ENCODE results near the gene SETD3. TPM values are rescaled to one million over a fixed set of nuclear protein-coding genes. Genes with fewer than 3 reads are reported as not detected.

SETD3 gene
- total and polyA plus RNA-seq, 2 donors = 39.0 to 83.6 TPM

DNA sequence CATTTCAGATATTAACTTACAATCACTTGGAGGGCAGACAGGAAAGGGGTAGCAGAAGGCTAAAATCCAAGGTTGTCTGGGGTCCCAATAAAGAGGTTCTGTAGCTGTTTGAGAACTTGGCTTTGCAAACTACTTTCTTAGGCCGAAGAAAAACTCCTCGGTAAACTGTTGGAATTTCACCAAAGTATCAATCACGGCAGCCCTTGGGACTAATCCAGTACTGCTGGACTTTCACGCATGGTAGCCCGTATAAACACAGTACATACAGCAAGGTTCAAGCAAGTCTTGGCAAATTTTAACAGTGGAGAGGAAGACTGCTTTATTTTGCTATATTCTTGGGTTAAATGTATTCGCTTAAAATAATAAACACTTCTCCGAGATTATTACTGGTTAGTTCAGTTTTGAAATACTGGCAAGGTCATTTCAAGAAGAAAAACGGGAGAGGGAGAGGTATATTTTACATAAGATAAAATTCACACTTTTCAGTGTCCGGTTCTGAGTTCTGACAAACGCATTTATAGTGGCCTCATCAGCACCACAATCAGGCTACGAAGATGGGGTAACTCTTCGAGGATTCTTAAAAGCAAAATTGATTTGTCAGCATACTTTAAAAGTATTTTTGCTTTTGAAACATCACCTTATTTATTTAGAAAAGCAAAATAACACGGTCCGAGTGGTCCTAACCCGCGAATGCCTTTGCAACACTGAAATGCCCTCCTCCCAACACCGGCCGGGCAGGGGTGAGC is 1.3 kb downstream of the SETD3 start:
- H3K4me3 ChIP-seq (ENCODE audit: low read length in 2 of 2) = peak overlapping the region; percentile 68
- DNase-seq (ENCODE audit: low read depth in 6 of 9, low spot score in 9 of 9) = peak in 1 of 9 donors; percentile 5
- H3K27ac ChIP-seq (ENCODE audit: low read depth in 1 of 2, low read length in 1 of 2) = peak overlapping the region in 1 of 2 donors; percentile 44
- H3K27me3 ChIP-seq (ENCODE audit: control insufficient read depth in 2 of 2, insufficient read depth in 1 of 2, low read length in 1 of 2) = no peaks in the 10 kb centered on the region
- WGBS = 30% methylated on average over 18 of the region's 18 CpGs
- peaks cover 6 to 12% of the 10 kb centered on the region in 2 donors for H3K4me1 ChIP-seq (ENCODE audit: control insufficient read depth in 2 of 2, insufficient read depth in 2 of 2, low read length in 2 of 2)
- no peaks in the 10 kb centered on the region for H3K36me3 ChIP-seq (ENCODE audit: control insufficient read depth in 2 of 2, insufficient read depth in 2 of 2, low read length in 1 of 2)
- no peaks in the 10 kb centered on the region for H3K9me3 ChIP-seq (ENCODE audit: control insufficient read depth in 2 of 2, insufficient read depth in 1 of 2, low read length in 1 of 2)

DNA sequence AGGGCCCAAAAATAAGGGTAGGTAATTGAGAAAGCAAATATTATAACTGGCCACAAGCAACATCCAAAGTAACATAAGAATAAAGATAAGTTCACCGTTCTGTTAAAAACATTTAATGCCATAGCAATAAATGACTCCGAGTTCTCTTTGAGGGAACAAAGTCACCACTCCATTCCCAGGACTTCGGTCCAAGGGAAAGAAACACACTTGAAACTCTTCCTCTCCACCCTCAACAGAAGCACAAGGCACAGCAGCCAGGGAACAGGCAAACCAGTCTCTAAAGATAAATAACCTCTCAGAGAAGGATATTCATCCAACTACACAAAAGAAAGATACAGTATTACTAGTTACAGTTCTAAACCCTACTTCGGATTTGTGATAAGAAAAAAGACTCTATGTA is 2.5 kb downstream of the SETD3 start:
- WGBS = 95% methylated on average over 4 of the region's 4 CpGs
- Histone ChIP-seq H3K4me1 (ENCODE audit: control insufficient read depth in 2 of 2, insufficient read depth in 2 of 2, low read length in 2 of 2) (peaks cover 6 to 9% of the 10 kb centered on the region in 2 donors), H3K4me3 (ENCODE audit: low read length in 2 of 2) (no peak overlapping the region), H3K9me3 (ENCODE audit: control insufficient read depth in 2 of 2, insufficient read depth in 1 of 2, low read length in 1 of 2) (no peaks in the 10 kb centered on the region), H3K27me3 (ENCODE audit: control insufficient read depth in 2 of 2, insufficient read depth in 1 of 2, low read length in 1 of 2) (no peaks in the 10 kb centered on the region), H3K36me3 (ENCODE audit: control insufficient read depth in 2 of 2, insufficient read depth in 2 of 2, low read length in 1 of 2) (no peaks in the 10 kb centered on the region), H3K27ac (ENCODE audit: low read depth in 1 of 2, low read length in 1 of 2) (no peak overlapping the region)
- no peak for DNase-seq (ENCODE audit: low read depth in 6 of 9, low spot score in 9 of 9)

DNA sequence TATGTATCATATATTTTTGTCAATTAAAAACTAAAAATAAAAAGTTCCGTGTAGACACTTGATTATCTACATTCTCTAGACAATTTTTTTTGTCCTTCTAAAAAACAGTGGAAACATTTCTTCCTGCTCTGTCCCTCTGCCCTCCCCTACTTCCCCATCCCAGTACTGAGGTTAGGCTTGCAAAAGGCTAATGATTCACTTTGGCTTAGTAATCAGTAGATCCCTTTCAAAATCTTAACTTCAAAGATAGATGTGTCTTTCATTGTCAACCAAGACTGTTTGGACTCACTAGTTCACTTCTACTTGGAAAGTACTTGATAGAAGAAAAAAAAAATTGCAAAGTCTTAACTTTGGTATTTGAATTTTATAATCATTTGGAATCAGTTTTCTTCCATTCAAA is 3.8 kb downstream of the SETD3 start:
- 60% methylated on average over 1 of the region's 1 CpG for WGBS
- Histone ChIP-seq H3K36me3 (ENCODE audit: control insufficient read depth in 2 of 2, insufficient read depth in 2 of 2, low read length in 1 of 2) (no peaks in the 10 kb centered on the region), H3K27me3 (ENCODE audit: control insufficient read depth in 2 of 2, insufficient read depth in 1 of 2, low read length in 1 of 2) (no peaks in the 10 kb centered on the region), H3K9me3 (ENCODE audit: control insufficient read depth in 2 of 2, insufficient read depth in 1 of 2, low read length in 1 of 2) (no peaks in the 10 kb centered on the region), H3K27ac (ENCODE audit: low read depth in 1 of 2, low read length in 1 of 2) (no peak overlapping the region), H3K4me1 (ENCODE audit: control insufficient read depth in 2 of 2, insufficient read depth in 2 of 2, low read length in 2 of 2) (peaks cover 6 to 7% of the 10 kb centered on the region in 2 donors), H3K4me3 (ENCODE audit: low read length in 2 of 2) (no peak overlapping the region)
- DNase-seq (ENCODE audit: low read depth in 6 of 9, low spot score in 9 of 9) = no peak

DNA sequence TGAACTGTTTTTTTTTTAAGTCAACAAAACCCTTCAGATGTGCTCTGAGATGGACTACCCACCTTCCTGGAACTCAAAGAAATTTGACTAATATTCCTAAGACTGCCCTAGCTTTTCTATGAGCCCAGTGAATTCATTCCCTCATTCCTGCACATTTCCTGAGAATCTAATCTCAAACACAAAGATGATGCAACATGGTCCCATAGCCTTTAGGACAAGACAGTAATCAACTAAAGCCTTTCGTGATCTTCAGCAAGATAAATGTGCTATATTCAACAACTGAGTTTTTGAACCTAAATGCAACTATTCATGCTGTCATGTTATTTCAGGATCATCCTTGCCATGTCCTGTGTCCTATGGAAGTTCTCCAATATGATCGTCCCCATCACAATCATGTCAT is 5.0 kb downstream of the SETD3 start:
- H3K9me3 ChIP-seq (ENCODE audit: control insufficient read depth in 2 of 2, insufficient read depth in 1 of 2, low read length in 1 of 2) = no peaks in the 10 kb centered on the region
- H3K27ac ChIP-seq (ENCODE audit: low read depth in 1 of 2, low read length in 1 of 2) = no peak overlapping the region
- H3K27me3 ChIP-seq (ENCODE audit: control insufficient read depth in 2 of 2, insufficient read depth in 1 of 2, low read length in 1 of 2) = no peaks in the 10 kb centered on the region
- peaks cover 6 to 7% of the 10 kb centered on the region in 2 donors for H3K4me1 ChIP-seq (ENCODE audit: control insufficient read depth in 2 of 2, insufficient read depth in 2 of 2, low read length in 2 of 2)
- 98% methylated on average over 2 of the region's 2 CpGs for whole genome bisulfite sequencing
- H3K4me3 ChIP-seq (ENCODE audit: low read length in 2 of 2) = no peak overlapping the region
- H3K36me3 ChIP-seq (ENCODE audit: control insufficient read depth in 2 of 2, insufficient read depth in 2 of 2, low read length in 1 of 2) = no peaks in the 10 kb centered on the region
- no peak for DNase-seq (ENCODE audit: low read depth in 6 of 9, low spot score in 9 of 9)

DNA sequence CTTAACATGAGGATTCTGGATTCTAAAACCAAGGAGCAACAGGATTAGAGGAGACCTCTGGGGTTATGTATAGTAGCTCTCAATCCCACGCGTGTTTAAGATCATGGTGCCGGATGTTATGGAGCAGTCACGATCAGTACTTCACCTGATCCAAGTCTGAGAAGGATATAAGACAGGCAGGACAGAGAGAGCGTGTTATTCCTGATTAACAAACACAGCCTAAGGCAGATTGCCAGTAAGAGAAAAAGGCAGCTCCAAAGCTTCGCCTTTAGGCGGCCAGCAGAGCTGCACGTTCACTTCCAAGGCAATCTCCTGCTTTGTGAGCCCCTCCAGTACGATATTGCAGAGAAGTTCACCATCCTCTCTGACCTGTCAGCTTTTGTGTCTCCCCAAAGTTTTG is 5.5 kb downstream of the SETD3 start:
- Histone ChIP-seq H3K9me3 (ENCODE audit: control insufficient read depth in 2 of 2, insufficient read depth in 1 of 2, low read length in 1 of 2) (no peaks in the 10 kb centered on the region), H3K27me3 (ENCODE audit: control insufficient read depth in 2 of 2, insufficient read depth in 1 of 2, low read length in 1 of 2) (no peaks in the 10 kb centered on the region), H3K4me1 (ENCODE audit: control insufficient read depth in 2 of 2, insufficient read depth in 2 of 2, low read length in 2 of 2) (peaks cover 6 to 7% of the 10 kb centered on the region in 2 donors), H3K36me3 (ENCODE audit: control insufficient read depth in 2 of 2, insufficient read depth in 2 of 2, low read length in 1 of 2) (no peaks in the 10 kb centered on the region), H3K4me3 (ENCODE audit: low read length in 2 of 2) (no peak overlapping the region), H3K27ac (ENCODE audit: low read depth in 1 of 2, low read length in 1 of 2) (no peak overlapping the region)
- whole genome bisulfite sequencing = 95% methylated on average over 9 of the region's 9 CpGs
- DNase-seq (ENCODE audit: low read depth in 6 of 9, low spot score in 9 of 9) = no peak

DNA sequence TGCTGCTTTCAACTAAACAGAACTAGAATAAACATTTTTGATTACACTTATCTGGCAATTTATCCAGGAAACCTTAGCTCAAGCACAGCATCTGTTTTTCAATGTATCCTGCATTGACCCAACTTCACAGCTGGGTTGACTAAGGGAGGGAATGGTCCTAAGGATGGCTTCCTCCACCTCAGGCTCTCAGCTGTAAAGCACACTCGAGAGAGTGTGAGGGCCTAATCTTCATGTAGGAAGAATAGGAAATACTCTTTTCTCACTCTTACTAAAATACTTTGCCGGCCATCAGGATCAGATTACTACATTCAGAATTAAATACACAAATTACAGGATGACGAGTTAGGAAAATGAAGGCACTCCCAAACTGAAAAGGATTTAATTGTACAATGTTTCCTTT is 7.2 kb downstream of the SETD3 start:
- Histone ChIP-seq H3K4me1 (ENCODE audit: control insufficient read depth in 2 of 2, insufficient read depth in 2 of 2, low read length in 2 of 2) (no peaks in the 10 kb centered on the region), H3K27me3 (ENCODE audit: control insufficient read depth in 2 of 2, insufficient read depth in 1 of 2, low read length in 1 of 2) (no peaks in the 10 kb centered on the region), H3K4me3 (ENCODE audit: low read length in 2 of 2) (no peak overlapping the region), H3K9me3 (ENCODE audit: control insufficient read depth in 2 of 2, insufficient read depth in 1 of 2, low read length in 1 of 2) (no peaks in the 10 kb centered on the region), H3K27ac (ENCODE audit: low read depth in 1 of 2, low read length in 1 of 2) (no peak overlapping the region), H3K36me3 (ENCODE audit: control insufficient read depth in 2 of 2, insufficient read depth in 2 of 2, low read length in 1 of 2) (no peaks in the 10 kb centered on the region)
- WGBS = 95% methylated on average over 3 of the region's 3 CpGs
- no peak for DNase-seq (ENCODE audit: low read depth in 6 of 9, low spot score in 9 of 9)

DNA sequence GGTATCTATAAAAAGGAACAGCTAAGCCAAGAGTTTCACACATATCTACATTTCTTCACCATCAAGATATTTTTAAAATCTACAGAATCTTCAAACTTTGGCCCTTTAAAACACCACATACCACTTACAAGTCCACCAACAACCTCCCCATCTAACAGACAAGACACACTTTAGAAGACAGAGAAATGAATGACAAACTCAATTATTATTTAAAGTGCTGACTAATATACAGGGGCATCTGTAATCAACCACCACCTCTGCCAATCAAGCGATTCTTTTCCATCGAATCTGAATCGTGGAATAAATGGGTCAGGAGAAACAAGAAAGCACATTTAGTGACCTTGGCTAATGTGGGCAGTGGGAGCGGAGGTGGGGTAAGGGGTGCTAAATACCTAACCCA is 7.7 kb downstream of the SETD3 start:
- no peaks in the 10 kb centered on the region for H3K27me3 ChIP-seq (ENCODE audit: control insufficient read depth in 2 of 2, insufficient read depth in 1 of 2, low read length in 1 of 2)
- no peak overlapping the region for H3K4me3 ChIP-seq (ENCODE audit: low read length in 2 of 2)
- H3K36me3 ChIP-seq (ENCODE audit: control insufficient read depth in 2 of 2, insufficient read depth in 2 of 2, low read length in 1 of 2) = no peaks in the 10 kb centered on the region
- no peaks in the 10 kb centered on the region for H3K9me3 ChIP-seq (ENCODE audit: control insufficient read depth in 2 of 2, insufficient read depth in 1 of 2, low read length in 1 of 2)
- 96% methylated on average over 4 of the region's 4 CpGs for WGBS
- H3K27ac ChIP-seq (ENCODE audit: low read depth in 1 of 2, low read length in 1 of 2) = no peak overlapping the region
- no peak for DNase-seq (ENCODE audit: low read depth in 6 of 9, low spot score in 9 of 9)
- H3K4me1 ChIP-seq (ENCODE audit: control insufficient read depth in 2 of 2, insufficient read depth in 2 of 2, low read length in 2 of 2) = peaks cover 0 to 2% of the 10 kb centered on the region in 2 donors

DNA sequence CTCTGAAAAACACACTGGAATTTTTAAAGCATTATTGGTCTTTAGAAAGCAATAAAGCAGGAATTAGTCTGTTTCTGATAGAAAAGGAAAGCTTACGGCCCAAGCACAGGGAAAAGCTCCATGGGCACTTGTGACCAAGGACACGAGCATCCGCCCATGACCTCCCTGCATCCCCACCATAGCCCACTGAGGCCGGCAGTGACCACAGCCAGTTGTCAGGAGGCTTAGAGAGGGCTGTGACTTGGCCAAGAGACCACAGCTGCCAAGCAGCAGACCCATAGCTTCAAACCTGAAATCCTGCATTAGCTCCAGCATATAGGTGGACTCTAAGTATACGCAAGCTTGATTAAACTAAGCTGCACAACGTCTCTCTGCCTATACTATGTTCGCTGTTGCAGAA is 8.9 kb downstream of the SETD3 start:
- no peak for DNase-seq (ENCODE audit: low read depth in 6 of 9, low spot score in 9 of 9)
- H3K36me3 ChIP-seq (ENCODE audit: control insufficient read depth in 2 of 2, insufficient read depth in 2 of 2, low read length in 1 of 2) = no peaks in the 10 kb centered on the region
- WGBS = 98% methylated on average over 7 of the region's 7 CpGs
- H3K27ac ChIP-seq (ENCODE audit: low read depth in 1 of 2, low read length in 1 of 2) = no peak overlapping the region
- H3K4me3 ChIP-seq (ENCODE audit: low read length in 2 of 2) = no peak overlapping the region
- H3K4me1 ChIP-seq (ENCODE audit: control insufficient read depth in 2 of 2, insufficient read depth in 2 of 2, low read length in 2 of 2) = peaks cover 0 to 4% of the 10 kb centered on the region in 2 donors
- H3K9me3 ChIP-seq (ENCODE audit: control insufficient read depth in 2 of 2, insufficient read depth in 1 of 2, low read length in 1 of 2) = no peaks in the 10 kb centered on the region
- H3K27me3 ChIP-seq (ENCODE audit: control insufficient read depth in 2 of 2, insufficient read depth in 1 of 2, low read length in 1 of 2) = no peaks in the 10 kb centered on the region

DNA sequence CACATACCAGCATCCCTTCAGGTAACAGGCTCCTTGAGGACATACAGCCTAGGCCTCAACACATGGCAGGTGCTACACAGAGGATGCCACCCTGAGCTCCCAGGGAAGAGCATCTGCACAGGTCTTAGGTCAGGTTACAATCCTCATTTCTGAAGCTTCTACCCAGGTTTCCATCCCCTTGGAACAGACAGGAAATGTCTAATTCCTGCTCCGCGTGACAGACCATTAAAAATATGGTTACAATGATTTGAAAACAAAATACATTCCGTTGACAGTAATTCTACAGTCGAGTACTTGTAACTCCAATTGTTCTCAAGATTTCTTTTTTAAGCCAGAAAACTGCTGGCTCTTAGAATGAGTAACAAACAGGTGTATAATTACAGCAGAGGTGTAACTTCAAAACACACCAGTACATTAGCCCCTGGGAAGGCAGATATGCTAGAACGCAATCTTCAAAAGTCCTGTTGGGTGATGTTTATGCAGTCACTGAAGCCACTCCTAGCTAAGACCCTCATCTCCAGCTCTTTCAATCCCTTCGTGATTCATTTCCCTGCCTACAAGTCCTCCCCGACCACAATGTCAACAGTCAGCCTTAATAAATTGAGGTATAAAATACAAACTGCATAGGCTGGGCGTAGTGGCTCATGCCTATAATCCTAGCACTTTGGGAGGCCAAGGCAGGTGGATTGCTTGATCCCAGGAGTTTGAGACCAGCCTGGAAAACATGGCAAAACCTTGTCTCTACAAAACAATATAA is 11.6 kb downstream of the SETD3 start:
- peaks cover 0 to 4% of the 10 kb centered on the region in 2 donors for H3K4me1 ChIP-seq (ENCODE audit: control insufficient read depth in 2 of 2, insufficient read depth in 2 of 2, low read length in 2 of 2)
- peaks cover 10 to 15% of the 10 kb centered on the region in 2 donors for H3K36me3 ChIP-seq (ENCODE audit: control insufficient read depth in 2 of 2, insufficient read depth in 2 of 2, low read length in 1 of 2)
- WGBS = 90% methylated on average over 8 of the region's 8 CpGs
- no peak overlapping the region for H3K4me3 ChIP-seq (ENCODE audit: low read length in 2 of 2)
- DNase-seq (ENCODE audit: low read depth in 6 of 9, low spot score in 9 of 9) = no peak
- no peaks in the 10 kb centered on the region for H3K27me3 ChIP-seq (ENCODE audit: control insufficient read depth in 2 of 2, insufficient read depth in 1 of 2, low read length in 1 of 2)
- H3K9me3 ChIP-seq (ENCODE audit: control insufficient read depth in 2 of 2, insufficient read depth in 1 of 2, low read length in 1 of 2) = no peaks in the 10 kb centered on the region
- no peak overlapping the region for H3K27ac ChIP-seq (ENCODE audit: low read depth in 1 of 2, low read length in 1 of 2)
